NCI-H748 (cell line): ENCODE results near the gene DRG1.
"Not testable (repeated sequence)": the region's sequence is repeated elsewhere in the genome, so short reads cannot be mapped to it uniquely, and the experiment has no call there.

Experiments used
- DNase-seq: peaks from one replicate; lab custom pipeline; 2025; ENCODE audit not compliant: unreplicated experiment; lab: John Stamatoyannopoulos, UW

The DRG1 gene

GRCh38 chr22:31399211-31400022 lies at the start of gene DRG1:
Gene DRG1 (plus strand): TSS chr22:31399604. CDS start chr22:31399684, 80 bp downstream.
- peak; percentile 96 for DNase-seq

GRCh38 chr22:31349960-31350359 lies 49.4 kb upstream of the DRG1 start:
- no peak for DNase-seq

GRCh38 chr22:31350410-31350863 lies 49.0 kb upstream of the DRG1 start:
- DNase-seq = peak; percentile 89

- DNase-seq = no peak
Measured at GRCh38 chr22:31354515-31354914, 44.9 kb upstream of the DRG1 start.

GRCh38 chr22:31360029-31360428 lies 39.4 kb upstream of the DRG1 start:
- no peak for DNase-seq

- no peak for DNase-seq
Measured at GRCh38 chr22:31361743-31362142, 37.7 kb upstream of the DRG1 start.

GRCh38 chr22:31363885-31364465 lies 35.4 kb upstream of the DRG1 start:
- DNase-seq = no peak

GRCh38 chr22:31367426-31367825 lies 32.0 kb upstream of the DRG1 start:
- DNase-seq = no peak

- DNase-seq = no peak
Measured at GRCh38 chr22:31377612-31378011, 21.8 kb upstream of the DRG1 start.

- DNase-seq = no peak
Measured at GRCh38 chr22:31378123-31378522, 21.3 kb upstream of the DRG1 start.

GRCh38 chr22:31378651-31379050 lies 20.8 kb upstream of the DRG1 start:
- not testable (repeated sequence) for DNase-seq

- DNase-seq = no peak
Measured at GRCh38 chr22:31393893-31394292, 5.5 kb upstream of the DRG1 start.

- DNase-seq = no peak
Measured at GRCh38 chr22:31394326-31394725, 5.1 kb upstream of the DRG1 start.

- DNase-seq = no peak
Measured at GRCh38 chr22:31398231-31398630, 1.2 kb upstream of the DRG1 start.

GRCh38 chr22:31400023-31400397 lies 606 bp downstream of the DRG1 start:
- peak; percentile 12 for DNase-seq

- DNase-seq = not testable (repeated sequence)
Measured at GRCh38 chr22:31402350-31402749, 2.9 kb downstream of the DRG1 start.

- DNase-seq = no peak
Measured at GRCh38 chr22:31425331-31426050, 26.1 kb downstream of the DRG1 start.

- DNase-seq = no peak
Measured at GRCh38 chr22:31431950-31432349, 32.5 kb downstream of the DRG1 start.

- no peak for DNase-seq
Measured at GRCh38 chr22:31436132-31436531, 36.7 kb downstream of the DRG1 start.

- no peak for DNase-seq
Measured at GRCh38 chr22:31439808-31440207, 40.4 kb downstream of the DRG1 start.

GRCh38 chr22:31440681-31441080 lies 41.3 kb downstream of the DRG1 start:
- no peak for DNase-seq

- DNase-seq = no peak
Measured at GRCh38 chr22:31441652-31442051, 42.2 kb downstream of the DRG1 start.
